HG02943 (cell line): ENCODE data around the gene ANO1.

Source experiments
- ATAC-seq: cut with Tn5 transposase; IDR thresholded peaks from one replicate; pipeline ENCODE4 v1.9.1; 2021; ENCODE audit warnings: mild to moderate bottlenecking, low read depth, moderate library complexity; ENCODE audit not compliant: unreplicated experiment

Gene ANO1

GRCh38 chr11:70133771-70134335 lies 55.7 kb downstream of the ANO1 start:
- ATAC-seq = no peak

- no peak for ATAC-seq
Measured at GRCh38 chr11:70134490-70134889, 56.4 kb downstream of the ANO1 start.

- no peak for ATAC-seq
Measured at GRCh38 chr11:70135142-70135541, 57.0 kb downstream of the ANO1 start.

- ATAC-seq = no peak
Measured at GRCh38 chr11:70135625-70136059, 57.5 kb downstream of the ANO1 start.

- no peak for ATAC-seq
Measured at GRCh38 chr11:70137383-70137782, 59.3 kb downstream of the ANO1 start.

- ATAC-seq = no peak
Measured at GRCh38 chr11:70138403-70138802, 60.3 kb downstream of the ANO1 start.

GRCh38 chr11:70139785-70140410 lies 61.8 kb downstream of the ANO1 start:
- ATAC-seq = no peak

GRCh38 chr11:70140711-70141485 lies 62.8 kb downstream of the ANO1 start:
- no peak for ATAC-seq

GRCh38 chr11:70141486-70142220 lies 63.5 kb downstream of the ANO1 start:
- no peak for ATAC-seq

GRCh38 chr11:70142221-70142875 lies 64.2 kb downstream of the ANO1 start:
- no peak for ATAC-seq

GRCh38 chr11:70144262-70144661 lies 66.1 kb downstream of the ANO1 start:
- ATAC-seq = no peak

GRCh38 chr11:70145071-70145470 lies 67.0 kb downstream of the ANO1 start:
- no peak for ATAC-seq

GRCh38 chr11:70145841-70146240 lies 67.7 kb downstream of the ANO1 start:
- ATAC-seq = no peak

- no peak for ATAC-seq
Measured at GRCh38 chr11:70146299-70146698, 68.2 kb downstream of the ANO1 start.

- ATAC-seq = no peak
Measured at GRCh38 chr11:70146895-70147520, 68.9 kb downstream of the ANO1 start.

- ATAC-seq = no peak
Measured at GRCh38 chr11:70147668-70148067, 69.6 kb downstream of the ANO1 start.

GRCh38 chr11:70151671-70152070 lies 73.6 kb downstream of the ANO1 start:
- ATAC-seq = no peak

GRCh38 chr11:70153133-70153727 lies 75.1 kb downstream of the ANO1 start:
- no peak for ATAC-seq

- no peak for ATAC-seq
Measured at GRCh38 chr11:70155386-70155785, 77.3 kb downstream of the ANO1 start.
